Lung (tissue), 12 donors: ENCODE measurements around the gene MRRF. TPM values are rescaled to one million over a fixed set of nuclear protein-coding genes. Genes with fewer than 3 reads are reported as not detected.

Experiments
- ATAC-seq: fragments of 200-7000 bp; cut with Tn5 transposase; one replicate; pipeline ENCODE4 v1.9.1; 2020; ENCODE audit warnings: moderate number of reproducible peaks; ENCODE audit not compliant: insufficient read depth, low FRiP score
- DNase-seq, 3 donors: peaks; one replicate each; pipeline ENCODE4 v3.0.0-alpha.2; 2013 to 2017
- H3K27ac ChIP-seq, 2 donors: one replicate each; pipeline ENCODE4 v1.5.1; 2013; ENCODE audit warnings: mild to moderate bottlenecking in 2 of 2, moderate library complexity in 2 of 2, control low read depth in 1 of 2, inconsistent platforms in 1 of 2, low read depth in 1 of 2, low read length in 1 of 2
- H3K27me3 ChIP-seq, 3 donors: one replicate each; pipeline ENCODE4 v1.5.1; 2013; ENCODE audit warnings: low read length in 2 of 3; ENCODE audit not compliant: control insufficient read depth in 3 of 3, insufficient read depth in 3 of 3
- H3K36me3 ChIP-seq, 4 donors: one replicate each; pipeline ENCODE4 v1.5.1; 2013; ENCODE audit warnings: low read length in 4 of 4, mild to moderate bottlenecking in 1 of 4, moderate library complexity in 1 of 4; ENCODE audit not compliant: control insufficient read depth in 4 of 4, insufficient read depth in 4 of 4
- H3K4me1 ChIP-seq, 5 donors: one replicate each; pipeline ENCODE4 v1.5.1; 2013; ENCODE audit warnings: low read length in 5 of 5, mild to moderate bottlenecking in 2 of 5, moderate library complexity in 1 of 5; ENCODE audit not compliant: control insufficient read depth in 5 of 5, insufficient read depth in 5 of 5
- H3K4me3 ChIP-seq: one replicate; pipeline ENCODE4 v1.5.1; 2013; ENCODE audit warnings: mild to moderate bottlenecking, control low read depth, moderate library complexity
- H3K9ac ChIP-seq, 2 donors: one replicate each; pipeline ENCODE4 v1.5.1; 2013; ENCODE audit warnings: low read length in 2 of 2, control low read depth in 1 of 2; ENCODE audit not compliant: insufficient read depth in 1 of 2
- H3K9me3 ChIP-seq, 4 donors: one replicate each; pipeline ENCODE4 v1.5.1; 2013; ENCODE audit warnings: low read length in 3 of 4, mild to moderate bottlenecking in 1 of 4, moderate library complexity in 1 of 4; ENCODE audit not compliant: control insufficient read depth in 4 of 4, insufficient read depth in 3 of 4
- WGBS, 2 donors: extraction: QIAGEN DNeasy Blood & Tissue Kit; methylation state at CpG; one replicate each; pipeline ENCODE4 v1.1.7; 2013; 5-methylcytosine and 5-hydroxymethylcytosine counted together
- polyA plus RNA-seq, 2 donors: library from polyadenylated mRNA; stranded (reverse); fragments of 200-250 nt; gene quantifications; one replicate each; pipeline ENCODE4 v1.2.1, GENCODE V29; 2013
- total RNA-seq, 2 donors: library from RNA; depleted of rRNA in 1 of 2; stranded (reverse); fragments of >200 nt in 1 of 2; gene quantifications; one replicate each; pipeline ENCODE4 v1.2.1, GENCODE V29; 2014 to 2021
- TF ChIP-seq, protein P1 (sequence below): IDR thresholded peaks from 2 replicates; pipeline ENCODE4 v1.5.1; 2012; ENCODE audit warnings: mild to moderate bottlenecking; ENCODE audit errors: control extremely low read depth, extremely low read depth
- donor health status: control.
- donor health status: control.
- donor health status: Bipolar disorder and iron deficiency.
- donor health status: healthy.
- donor health status: DM: yes; HTN: yes; CAD: no.

Gene MRRF
- total and polyA plus RNA-seq, 4 donors, result 22.3 to 43.9 (median 31.1) TPM

DNA sequence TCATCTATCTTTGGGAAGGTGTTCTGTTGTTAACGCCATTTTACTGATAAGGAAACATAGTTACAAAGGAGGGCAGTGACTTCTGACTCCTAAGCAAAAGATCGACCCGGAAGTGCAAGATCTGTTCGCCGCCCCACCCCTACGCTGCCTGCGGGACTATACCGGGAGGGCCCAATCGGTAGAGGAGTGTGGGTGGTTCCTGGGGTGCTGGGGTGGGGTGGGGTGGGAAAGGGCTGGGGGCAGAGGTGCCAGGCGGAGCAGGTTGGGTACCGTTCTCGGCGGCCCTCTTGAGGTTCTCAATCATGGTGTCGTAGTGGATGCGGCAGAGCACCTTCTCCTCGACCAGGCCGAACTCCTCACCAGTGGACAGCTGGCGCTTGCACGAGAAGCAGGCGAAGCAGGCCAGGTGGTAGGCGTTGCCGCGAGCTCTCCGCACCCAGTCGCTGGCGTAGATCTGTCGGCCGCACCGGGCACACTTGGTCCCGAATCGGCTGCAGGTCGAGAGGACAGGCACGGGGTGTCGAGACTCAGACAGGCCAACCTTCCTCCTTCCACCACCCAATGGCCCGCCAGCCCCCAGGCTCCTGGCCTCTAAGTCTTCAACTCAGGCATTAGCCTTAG, 47.8 kb upstream of the MRRF start:
- Histone ChIP-seq H3K9ac (no peak overlapping the region), H3K27ac (no peak overlapping the region), H3K4me3 (no peak overlapping the region), H3K27me3 (peaks cover 0 to 96% (median 88%) of the 10 kb centered on the region in 3 donors), H3K4me1 (peaks cover 0 to 21% (median 5%) of the 10 kb centered on the region in 5 donors), H3K36me3 (no peaks in the 10 kb centered on the region), H3K9me3 (peaks cover 0 to 4% (median 0%) of the 10 kb centered on the region in 4 donors)
- WGBS, 2 donors, result 65 to 77% methylated on average over 35 of the region's 35 CpGs
- TF ChIP-seq, protein P1, sequence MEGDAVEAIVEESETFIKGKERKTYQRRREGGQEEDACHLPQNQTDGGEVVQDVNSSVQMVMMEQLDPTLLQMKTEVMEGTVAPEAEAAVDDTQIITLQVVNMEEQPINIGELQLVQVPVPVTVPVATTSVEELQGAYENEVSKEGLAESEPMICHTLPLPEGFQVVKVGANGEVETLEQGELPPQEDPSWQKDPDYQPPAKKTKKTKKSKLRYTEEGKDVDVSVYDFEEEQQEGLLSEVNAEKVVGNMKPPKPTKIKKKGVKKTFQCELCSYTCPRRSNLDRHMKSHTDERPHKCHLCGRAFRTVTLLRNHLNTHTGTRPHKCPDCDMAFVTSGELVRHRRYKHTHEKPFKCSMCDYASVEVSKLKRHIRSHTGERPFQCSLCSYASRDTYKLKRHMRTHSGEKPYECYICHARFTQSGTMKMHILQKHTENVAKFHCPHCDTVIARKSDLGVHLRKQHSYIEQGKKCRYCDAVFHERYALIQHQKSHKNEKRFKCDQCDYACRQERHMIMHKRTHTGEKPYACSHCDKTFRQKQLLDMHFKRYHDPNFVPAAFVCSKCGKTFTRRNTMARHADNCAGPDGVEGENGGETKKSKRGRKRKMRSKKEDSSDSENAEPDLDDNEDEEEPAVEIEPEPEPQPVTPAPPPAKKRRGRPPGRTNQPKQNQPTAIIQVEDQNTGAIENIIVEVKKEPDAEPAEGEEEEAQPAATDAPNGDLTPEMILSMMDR, result no peak
- ATAC-seq, result no peak
- DNase-seq, result no peak

DNA sequence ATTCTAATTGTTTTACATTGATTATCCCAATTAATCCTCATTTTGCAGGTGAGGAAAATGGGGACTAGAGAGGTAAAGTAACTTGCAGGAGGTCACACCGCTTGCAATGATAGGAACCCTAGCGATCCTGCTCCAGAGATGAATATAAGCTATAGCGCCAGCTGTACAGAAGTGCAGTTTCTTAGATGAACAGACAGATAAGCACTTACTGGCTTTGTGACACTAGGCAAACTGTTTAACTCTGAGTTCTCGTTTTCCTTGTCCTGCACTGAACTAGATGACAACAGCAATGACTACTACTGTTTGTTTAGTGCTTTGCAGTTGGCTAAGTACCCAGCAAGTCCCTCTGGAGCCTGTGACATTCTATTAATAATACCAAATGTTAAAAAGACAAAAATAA, 47.0 kb upstream of the MRRF start:
- WGBS, 2 donors, result 28 to 44% methylated on average over 4 of the region's 4 CpGs
- Histone ChIP-seq H3K4me1 (peaks cover 0 to 21% (median 5%) of the 10 kb centered on the region in 5 donors), H3K27ac (no peak overlapping the region), H3K36me3 (no peaks in the 10 kb centered on the region), H3K9ac (no peak overlapping the region), H3K27me3 (peaks cover 0 to 95% (median 84%) of the 10 kb centered on the region in 3 donors), H3K4me3 (no peak overlapping the region), H3K9me3 (peaks cover 0 to 4% (median 0%) of the 10 kb centered on the region in 4 donors)
- no peak for DNase-seq
- ATAC-seq, result no peak
- TF ChIP-seq, protein P1, result no peak

GRCh38 chr9:122218071-122218934, 46.4 kb upstream of the MRRF start:
- H3K36me3 ChIP-seq, result no peaks in the 10 kb centered on the region
- DNase-seq, result no peak
- TF ChIP-seq, protein P1, result no peak
- H3K4me3 ChIP-seq, result no peak overlapping the region
- no peak overlapping the region for H3K9ac ChIP-seq
- peaks cover 0 to 95% (median 84%) of the 10 kb centered on the region in 3 donors for H3K27me3 ChIP-seq
- ATAC-seq, result no peak
- WGBS, 2 donors, result 37 to 43% methylated on average over 11 of the region's 11 CpGs
- H3K9me3 ChIP-seq, result peaks cover 0 to 4% (median 0%) of the 10 kb centered on the region in 4 donors
- peaks cover 0 to 21% (median 5%) of the 10 kb centered on the region in 5 donors for H3K4me1 ChIP-seq
- H3K27ac ChIP-seq, result no peak overlapping the region
